Transverse colon (tissue), 4 donors: ENCODE data around the gene NEDD4L.

Source experiments
- CTCF ChIP-seq, 5 experiments: fragments of 200-600 bp in 3 of 5; fragments of 450-650 bp in 2 of 5; sonication (generic) in 3 of 5; IDR thresholded peaks; 1 replicate in 2 of 5; 2 replicates in 3 of 5; pipeline ENCODE4 v1.5.1; 2016 to 2017; ENCODE audit warnings: antibody characterized with exemption in 5 of 5, inconsistent platforms in 3 of 5, mild to moderate bottlenecking in 2 of 5, moderate library complexity in 1 of 5
- EP300 ChIP-seq: sonication (generic); formaldehyde crosslinking; IDR thresholded peaks from one replicate; pipeline ENCODE4 v1.6.1; 2017; ENCODE audit warnings: antibody characterized with exemption, low read depth
- POLR2A ChIP-seq: fragments of 450-650 bp; IDR thresholded peaks from one replicate; pipeline ENCODE4 v1.6.1; 2016; ENCODE audit warnings: antibody characterized with exemption, mild to moderate bottlenecking, moderate library complexity
- POLR2AphosphoS5 ChIP-seq, 3 donors: sonication (generic); formaldehyde crosslinking; IDR thresholded peaks; one replicate each; pipeline ENCODE4 v1.6.1; 2016; ENCODE audit warnings: antibody characterized with exemption in 3 of 3

- TF ChIP-seq POLR2A = no peak
- no peak for TF ChIP-seq POLR2AphosphoS5 (IDR thresholded peaks at IDR 0.05)
- TF ChIP-seq CTCF (IDR thresholded peaks at IDR 0.05) = no peak
- no peak for TF ChIP-seq EP300
These were observed 369.0 kb downstream of the NEDD4L start for GRCh38 chr18:58412844-58413666.
